Activated T-helper 1 cell treated with anti-CD3 and anti-CD28 coated beads, Interleukin-12 subunit alpha, Interleukin-12 subunit beta, Interleukin-2, Interleukin-4 antibody, amounts not matched to agents 30 ng/mL and 10 ng/mL and 1 ng/mL, durations not matched to agents 14 hours and 24 hours and 36 hours (primary cell): ENCODE measurements around the gene ANAPC10. TPM values are rescaled to one million over a fixed set of nuclear protein-coding genes. Genes with fewer than 3 reads are reported as not detected.

ENCODE experiments used
- DNase-seq: peaks from one replicate; pipeline ENCODE4 v3.0.0; 2021; ENCODE audit warnings: low spot score
- H3K27ac Mint-ChIP-seq: one replicate; pipeline ENCODE4 v1.8.0; 2021; ENCODE audit warnings: mild to moderate bottlenecking, mixed read lengths
- H3K27me3 Mint-ChIP-seq: one replicate; pipeline ENCODE4 v1.8.0; 2022; ENCODE audit warnings: mild to moderate bottlenecking, moderate library complexity, mixed read lengths; ENCODE audit not compliant: insufficient read depth
- H3K36me3 Mint-ChIP-seq: one replicate; pipeline ENCODE4 v1.8.0; 2021; ENCODE audit warnings: low read depth, mixed read lengths
- H3K4me1 Mint-ChIP-seq: one replicate; pipeline ENCODE4 v1.8.0; 2021; ENCODE audit warnings: low read depth, mixed read lengths
- H3K4me3 Mint-ChIP-seq: one replicate; pipeline ENCODE4 v1.8.0; 2021; ENCODE audit warnings: mild to moderate bottlenecking, moderate library complexity, mixed read lengths
- H3K9me3 Mint-ChIP-seq: one replicate; pipeline ENCODE4 v1.8.0; 2021; ENCODE audit warnings: mixed read lengths
- intact Hi-C: fragments of 100-400 bp; cut with micrococcal nuclease; formaldehyde crosslinking; loops from one replicate; pipeline ENCODE4 v1.15.1; 2024
- total RNA-seq: library from RNA; stranded (reverse); gene quantifications from 2 replicates; pipeline ENCODE4 v1.2.3, GENCODE V29; 2022

ANAPC10 gene
- total RNA-seq, 1 donor from 2014 or later, result 25.4 TPM

DNA sequence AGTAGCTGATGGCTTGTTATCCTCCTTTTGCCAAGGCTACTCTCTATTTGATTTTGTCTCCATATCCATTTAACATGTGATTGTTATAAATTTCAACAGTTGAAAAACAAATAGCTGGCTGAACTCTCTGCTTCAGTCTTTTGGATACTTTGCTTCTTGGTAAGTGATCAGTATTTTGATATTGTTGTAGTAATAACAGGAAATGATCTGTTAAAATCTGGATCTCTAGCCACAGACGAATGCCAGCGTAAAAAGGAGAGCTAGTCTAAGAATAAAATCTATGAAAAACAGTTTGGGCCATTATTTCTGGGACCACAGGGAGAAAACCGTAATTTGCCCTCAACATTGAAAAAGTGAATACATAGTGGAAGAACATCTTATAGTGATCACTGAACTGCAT is 113.8 kb downstream of the ANAPC10 start:
- intact Hi-C loops, result no loop called here
- DNase-seq, result no peak

GRCh38 chr4:144975718-144976117 is 122.3 kb downstream of the ANAPC10 start:
- Mint-ChIP-seq H3K36me3 (no peaks in the 10 kb centered on the region), H3K4me1 (no peaks in the 10 kb centered on the region), H3K27ac (no peak overlapping the region), H3K4me3 (no peak overlapping the region), H3K9me3 (peaks cover 4% of the 10 kb centered on the region), H3K27me3 (peaks cover 2% of the 10 kb centered on the region)
- intact Hi-C loops, result no loop called here
- DNase-seq, result no peak

More for the DNA sequence above, 113.8 kb downstream of the ANAPC10 start:
- no peak overlapping the region for H3K27ac Mint-ChIP-seq
- no peak overlapping the region for H3K4me3 Mint-ChIP-seq
- H3K9me3 Mint-ChIP-seq, result peaks cover 4% of the 10 kb centered on the region
- peaks cover 2% of the 10 kb centered on the region for H3K36me3 Mint-ChIP-seq
- H3K27me3 Mint-ChIP-seq, result no peaks in the 10 kb centered on the region
- no peaks in the 10 kb centered on the region for H3K4me1 Mint-ChIP-seq

DNA sequence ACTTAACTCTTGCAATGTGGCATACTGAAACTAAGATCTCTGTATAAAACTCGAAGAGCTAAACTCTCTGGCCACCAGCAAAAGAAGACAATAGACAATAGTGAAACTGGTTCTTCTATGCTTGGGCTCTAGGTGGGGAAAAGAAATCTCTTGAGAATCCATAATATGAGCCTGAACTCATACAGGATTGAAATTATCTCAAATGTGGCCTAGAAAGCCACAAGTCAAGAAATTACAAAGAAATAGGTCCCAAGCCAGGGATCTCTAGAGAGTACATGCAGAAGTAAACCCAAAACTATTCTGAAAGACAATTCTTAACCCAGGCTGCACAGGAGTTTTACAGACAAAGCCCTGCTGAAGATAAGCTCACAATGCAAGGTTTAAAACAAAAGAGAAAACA is 127.4 kb downstream of the ANAPC10 start:
- DNase-seq, result no peak
- H3K36me3 Mint-ChIP-seq, result no peaks in the 10 kb centered on the region
- no peak overlapping the region for H3K27ac Mint-ChIP-seq
- intact Hi-C loops, result loop anchor here (5.0 kb wide), 1 partner anchor 92 kb away; no protein-coding TSS in a partner anchor
- no peaks in the 10 kb centered on the region for H3K4me1 Mint-ChIP-seq
- H3K27me3 Mint-ChIP-seq, result peaks cover 2% of the 10 kb centered on the region
- H3K4me3 Mint-ChIP-seq, result no peak overlapping the region
- H3K9me3 Mint-ChIP-seq, result no peaks in the 10 kb centered on the region

- H3K4me3 Mint-ChIP-seq, result no peak overlapping the region
- no peaks in the 10 kb centered on the region for H3K9me3 Mint-ChIP-seq
- no peaks in the 10 kb centered on the region for H3K36me3 Mint-ChIP-seq
- H3K4me1 Mint-ChIP-seq, result no peaks in the 10 kb centered on the region
- no peak overlapping the region for H3K27ac Mint-ChIP-seq
- DNase-seq, result no peak
- intact Hi-C loops, result loop anchor here (5.0 kb wide), 1 partner anchor 92 kb away; no protein-coding TSS in a partner anchor
- H3K27me3 Mint-ChIP-seq, result no peaks in the 10 kb centered on the region
Observed at GRCh38 chr4:144969821-144970220, 128.2 kb downstream of the ANAPC10 start.

DNA sequence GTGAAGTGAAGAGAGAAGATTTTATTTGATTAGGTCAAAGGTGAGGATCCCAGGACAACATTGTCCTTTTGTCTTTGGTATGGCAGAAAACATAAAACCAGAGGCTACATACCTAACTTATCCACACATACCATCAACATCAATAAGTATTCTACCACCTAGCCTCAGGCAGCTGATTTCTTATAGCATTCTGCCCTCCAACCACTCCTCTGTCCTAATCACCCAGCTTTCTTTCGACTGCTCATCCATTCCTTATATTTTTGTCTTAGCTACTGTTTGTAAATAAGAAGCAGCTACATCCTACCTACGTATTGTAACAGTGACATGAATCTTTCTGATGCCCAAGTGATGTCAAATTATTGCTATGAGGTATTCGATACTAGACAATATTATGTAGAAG is 129.4 kb downstream of the ANAPC10 start:
- H3K9me3 Mint-ChIP-seq, result peaks cover 3% of the 10 kb centered on the region
- H3K27me3 Mint-ChIP-seq, result peaks cover 2% of the 10 kb centered on the region
- H3K4me1 Mint-ChIP-seq, result no peaks in the 10 kb centered on the region
- intact Hi-C loops, result no loop called here
- no peak overlapping the region for H3K4me3 Mint-ChIP-seq
- DNase-seq, result no peak
- no peaks in the 10 kb centered on the region for H3K36me3 Mint-ChIP-seq
- no peak overlapping the region for H3K27ac Mint-ChIP-seq

DNA sequence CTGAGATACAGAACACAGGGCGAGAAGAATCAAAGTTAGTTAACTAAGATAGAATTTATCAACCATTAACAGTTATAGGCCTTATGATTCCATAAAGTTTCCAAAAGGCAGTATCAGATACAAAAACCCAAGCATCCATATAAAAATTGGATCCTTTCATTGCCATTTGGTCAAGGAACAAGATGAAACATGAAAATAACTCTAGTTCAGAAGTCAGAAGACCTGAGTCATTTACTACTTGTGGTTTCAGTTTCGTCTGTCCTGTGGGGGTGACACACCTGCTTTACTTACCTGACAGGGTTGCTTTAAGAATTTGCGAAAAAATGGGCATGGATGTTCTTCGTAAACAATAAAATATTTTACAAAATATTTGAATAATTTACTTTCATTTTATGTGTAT is 130.8 kb downstream of the ANAPC10 start:
- H3K4me3 Mint-ChIP-seq, result no peak overlapping the region

GRCh38 chr4:144962300-144962699 is 135.7 kb downstream of the ANAPC10 start:
- H3K27ac Mint-ChIP-seq, result no peak overlapping the region
- peaks cover 5% of the 10 kb centered on the region for H3K27me3 Mint-ChIP-seq
- peaks cover 1% of the 10 kb centered on the region for H3K36me3 Mint-ChIP-seq
- H3K9me3 Mint-ChIP-seq, result peaks cover 27% of the 10 kb centered on the region
- no peak for DNase-seq
- intact Hi-C loops, result no loop called here
- H3K4me3 Mint-ChIP-seq, result no peak overlapping the region
- H3K4me1 Mint-ChIP-seq, result no peaks in the 10 kb centered on the region

More for the DNA sequence above, 130.8 kb downstream of the ANAPC10 start:
- no peak for DNase-seq
- Mint-ChIP-seq H3K27me3 (peaks cover 2% of the 10 kb centered on the region), H3K27ac (no peak overlapping the region), H3K36me3 (no peaks in the 10 kb centered on the region), H3K9me3 (peaks cover 4% of the 10 kb centered on the region), H3K4me1 (no peaks in the 10 kb centered on the region)
- intact Hi-C loops, result no loop called here

DNA sequence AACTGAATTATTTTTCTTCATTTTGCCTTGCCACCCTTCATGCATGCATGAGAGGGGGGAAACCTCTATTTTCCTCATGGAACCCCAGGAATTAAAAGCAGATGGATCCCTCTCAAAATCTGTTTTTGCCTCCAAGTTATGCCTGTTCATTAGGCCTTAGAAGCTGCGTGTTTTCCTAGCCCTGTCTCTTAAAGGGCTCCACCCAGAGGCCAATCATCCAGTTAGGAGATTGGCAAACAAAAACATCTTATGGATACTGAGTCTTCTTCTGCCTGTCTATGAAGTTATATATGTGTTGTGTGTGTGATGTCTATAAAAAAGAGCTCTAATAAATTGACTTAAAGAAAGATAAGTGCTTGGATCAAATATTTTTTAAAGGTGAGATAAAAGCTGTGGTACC is 142.9 kb downstream of the ANAPC10 start:
- Mint-ChIP-seq H3K36me3 (peaks cover 1% of the 10 kb centered on the region), H3K4me3 (no peak overlapping the region), H3K4me1 (no peaks in the 10 kb centered on the region), H3K9me3 (peaks cover 36% of the 10 kb centered on the region), H3K27me3 (peaks cover 4% of the 10 kb centered on the region), H3K27ac (no peak overlapping the region)
- DNase-seq, result no peak
- intact Hi-C loops, result no loop called here

DNA sequence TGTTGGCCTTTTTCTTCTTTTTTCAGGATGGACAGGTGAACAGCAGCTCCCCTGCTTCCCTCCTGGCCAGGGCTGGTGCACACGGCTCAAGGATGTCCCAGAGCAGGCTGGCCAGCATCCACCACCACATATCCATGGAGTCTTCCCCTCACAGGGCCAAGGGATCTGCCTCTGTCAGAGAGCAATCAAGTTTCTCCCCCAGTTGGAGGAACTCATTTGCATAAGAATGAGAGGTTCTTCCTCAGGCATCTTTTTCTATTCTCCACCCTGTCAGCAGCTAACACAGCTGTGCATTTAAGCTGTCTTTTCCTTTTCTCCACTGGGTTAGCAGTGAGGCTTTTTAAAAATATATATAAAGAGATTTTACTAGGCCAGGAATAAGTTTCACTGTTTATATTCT is 143.8 kb downstream of the ANAPC10 start:
- H3K27me3 Mint-ChIP-seq, result peaks cover under 1% of the 10 kb centered on the region
- intact Hi-C loops, result no loop called here
- no peak overlapping the region for H3K4me3 Mint-ChIP-seq
- no peak for DNase-seq
- H3K9me3 Mint-ChIP-seq, result peaks cover 27% of the 10 kb centered on the region
- no peaks in the 10 kb centered on the region for H3K36me3 Mint-ChIP-seq
- no peak overlapping the region for H3K27ac Mint-ChIP-seq
- no peaks in the 10 kb centered on the region for H3K4me1 Mint-ChIP-seq

GRCh38 chr4:144948421-144948820 is 149.6 kb downstream of the ANAPC10 start:
- Mint-ChIP-seq H3K4me1 (no peaks in the 10 kb centered on the region), H3K36me3 (no peaks in the 10 kb centered on the region), H3K4me3 (no peak overlapping the region), H3K27ac (no peak overlapping the region), H3K9me3 (peaks cover 13% of the 10 kb centered on the region), H3K27me3 (no peaks in the 10 kb centered on the region)
- intact Hi-C loops, result no loop called here
- DNase-seq, result no peak

GRCh38 chr4:144948009-144948408 is 150.0 kb downstream of the ANAPC10 start:
- Mint-ChIP-seq H3K36me3 (no peaks in the 10 kb centered on the region), H3K4me1 (no peaks in the 10 kb centered on the region), H3K27ac (no peak overlapping the region), H3K4me3 (no peak overlapping the region), H3K9me3 (peaks cover 10% of the 10 kb centered on the region), H3K27me3 (no peaks in the 10 kb centered on the region)
- intact Hi-C loops, result no loop called here
- DNase-seq, result no peak

Other genes starting within 250 kb of the ANAPC10 start
- 155 and 176 TPM in 2 replicates for gene ABCE1, start 115 bp upstream of the ANAPC10 start, total RNA-seq
- 76.9 and 80.9 TPM in 2 replicates for gene OTUD4, start 82.4 kb upstream of the ANAPC10 start, total RNA-seq